GM12801 (cell line): ENCODE data around the gene GGCT.

ENCODE experiments used
- CTCF ChIP-seq: IDR thresholded peaks from one replicate; pipeline ENCODE4 v1.5.1; 2011; ENCODE audit warnings: control low read depth; ENCODE audit not compliant: insufficient read length; ENCODE audit errors: extremely low read depth

The GGCT gene

GRCh38 chr7:30525429-30525828, 20.8 kb upstream of the GGCT start:
- TF ChIP-seq CTCF, result no peak

GRCh38 chr7:30524545-30524944, 19.9 kb upstream of the GGCT start:
- no peak for TF ChIP-seq CTCF

- no peak for TF ChIP-seq CTCF
These were observed 18.8 kb upstream of the GGCT start for GRCh38 chr7:30523466-30523865.

- TF ChIP-seq CTCF, result no peak
These were observed 17.5 kb upstream of the GGCT start for GRCh38 chr7:30522159-30522558.

GRCh38 chr7:30521532-30521931, 16.9 kb upstream of the GGCT start:
- no peak for TF ChIP-seq CTCF

GRCh38 chr7:30519122-30519521, 14.5 kb upstream of the GGCT start:
- TF ChIP-seq CTCF, result no peak

- no peak for TF ChIP-seq CTCF
These were observed 11.1 kb upstream of the GGCT start for GRCh38 chr7:30515761-30516160.

GRCh38 chr7:30514776-30515175, 10.1 kb upstream of the GGCT start:
- TF ChIP-seq CTCF, result no peak
